ENCODE data around the gene ABCA9.
"Not testable (repeated sequence)": the region's sequence is repeated elsewhere in the genome, so short reads cannot be mapped to it uniquely, and the experiment has no call there.

Gene ABCA9, protein sequence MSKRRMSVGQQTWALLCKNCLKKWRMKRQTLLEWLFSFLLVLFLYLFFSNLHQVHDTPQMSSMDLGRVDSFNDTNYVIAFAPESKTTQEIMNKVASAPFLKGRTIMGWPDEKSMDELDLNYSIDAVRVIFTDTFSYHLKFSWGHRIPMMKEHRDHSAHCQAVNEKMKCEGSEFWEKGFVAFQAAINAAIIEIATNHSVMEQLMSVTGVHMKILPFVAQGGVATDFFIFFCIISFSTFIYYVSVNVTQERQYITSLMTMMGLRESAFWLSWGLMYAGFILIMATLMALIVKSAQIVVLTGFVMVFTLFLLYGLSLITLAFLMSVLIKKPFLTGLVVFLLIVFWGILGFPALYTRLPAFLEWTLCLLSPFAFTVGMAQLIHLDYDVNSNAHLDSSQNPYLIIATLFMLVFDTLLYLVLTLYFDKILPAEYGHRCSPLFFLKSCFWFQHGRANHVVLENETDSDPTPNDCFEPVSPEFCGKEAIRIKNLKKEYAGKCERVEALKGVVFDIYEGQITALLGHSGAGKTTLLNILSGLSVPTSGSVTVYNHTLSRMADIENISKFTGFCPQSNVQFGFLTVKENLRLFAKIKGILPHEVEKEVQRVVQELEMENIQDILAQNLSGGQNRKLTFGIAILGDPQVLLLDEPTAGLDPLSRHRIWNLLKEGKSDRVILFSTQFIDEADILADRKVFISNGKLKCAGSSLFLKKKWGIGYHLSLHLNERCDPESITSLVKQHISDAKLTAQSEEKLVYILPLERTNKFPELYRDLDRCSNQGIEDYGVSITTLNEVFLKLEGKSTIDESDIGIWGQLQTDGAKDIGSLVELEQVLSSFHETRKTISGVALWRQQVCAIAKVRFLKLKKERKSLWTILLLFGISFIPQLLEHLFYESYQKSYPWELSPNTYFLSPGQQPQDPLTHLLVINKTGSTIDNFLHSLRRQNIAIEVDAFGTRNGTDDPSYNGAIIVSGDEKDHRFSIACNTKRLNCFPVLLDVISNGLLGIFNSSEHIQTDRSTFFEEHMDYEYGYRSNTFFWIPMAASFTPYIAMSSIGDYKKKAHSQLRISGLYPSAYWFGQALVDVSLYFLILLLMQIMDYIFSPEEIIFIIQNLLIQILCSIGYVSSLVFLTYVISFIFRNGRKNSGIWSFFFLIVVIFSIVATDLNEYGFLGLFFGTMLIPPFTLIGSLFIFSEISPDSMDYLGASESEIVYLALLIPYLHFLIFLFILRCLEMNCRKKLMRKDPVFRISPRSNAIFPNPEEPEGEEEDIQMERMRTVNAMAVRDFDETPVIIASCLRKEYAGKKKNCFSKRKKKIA (N-terminal part only)

DNA sequence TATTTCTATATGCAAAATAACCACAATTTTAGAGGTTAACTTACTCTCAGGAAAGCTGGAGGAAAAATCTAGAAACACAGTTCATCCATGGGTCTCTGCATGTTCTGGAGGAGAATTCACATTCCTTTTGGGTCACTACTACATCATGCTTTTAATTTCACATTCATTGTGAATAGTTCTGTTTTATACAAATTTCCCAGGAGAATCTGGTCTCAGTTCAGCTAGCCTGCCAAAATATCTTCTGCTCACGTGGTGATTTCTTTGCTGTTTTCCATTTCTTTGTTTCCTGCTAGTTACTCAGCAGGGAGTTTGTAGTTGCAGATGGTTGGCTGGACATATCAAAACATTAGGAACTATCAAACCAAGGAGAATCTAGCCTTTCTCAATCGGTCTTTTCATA, at the start of gene ABCA9:
ABCA9 (minus strand) TSS at position 106 of the 400 bp plus-strand sequence. CDS start 9,801 bp downstream, outside the sequence.
- DNase-seq: no peak

DNA sequence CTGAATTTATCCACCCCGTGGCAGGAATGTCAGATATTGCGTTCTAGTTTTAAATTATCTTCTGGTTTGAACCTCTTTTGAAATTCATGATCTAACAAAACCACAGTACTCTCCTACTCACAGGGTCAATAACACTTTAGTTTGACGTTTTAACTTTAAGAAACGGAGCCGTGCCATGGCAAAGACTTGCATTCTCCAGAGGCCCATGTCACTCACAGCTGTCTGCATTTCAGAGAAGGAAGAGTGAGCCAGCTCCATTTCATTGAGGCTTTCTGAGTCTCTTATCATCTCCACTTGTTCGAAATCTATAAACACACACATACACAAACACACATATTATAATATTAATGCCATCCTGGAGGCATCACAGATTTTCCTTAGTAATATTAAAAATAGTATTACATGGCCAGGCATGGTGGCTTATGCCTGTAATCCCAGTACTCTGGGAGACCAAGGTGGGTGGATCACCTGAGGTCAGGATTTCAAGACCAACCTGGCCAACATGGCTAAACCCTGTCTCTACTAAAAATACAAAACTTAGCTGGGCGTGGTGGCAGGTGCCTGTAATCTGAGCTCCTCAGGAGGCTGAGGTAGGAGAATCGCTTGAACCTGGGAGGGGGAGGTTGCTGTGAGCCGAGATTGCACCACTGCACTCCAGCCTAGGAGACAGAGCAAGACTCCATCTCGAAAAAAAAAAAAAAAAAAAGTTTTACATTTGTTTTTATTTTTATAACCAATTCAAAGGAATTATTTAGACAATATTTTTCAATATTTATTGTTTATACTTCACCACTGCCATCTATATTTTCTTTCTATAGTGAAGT, 45.4 kb upstream of the ABCA9 start:
- DNase-seq: no peak

DNA sequence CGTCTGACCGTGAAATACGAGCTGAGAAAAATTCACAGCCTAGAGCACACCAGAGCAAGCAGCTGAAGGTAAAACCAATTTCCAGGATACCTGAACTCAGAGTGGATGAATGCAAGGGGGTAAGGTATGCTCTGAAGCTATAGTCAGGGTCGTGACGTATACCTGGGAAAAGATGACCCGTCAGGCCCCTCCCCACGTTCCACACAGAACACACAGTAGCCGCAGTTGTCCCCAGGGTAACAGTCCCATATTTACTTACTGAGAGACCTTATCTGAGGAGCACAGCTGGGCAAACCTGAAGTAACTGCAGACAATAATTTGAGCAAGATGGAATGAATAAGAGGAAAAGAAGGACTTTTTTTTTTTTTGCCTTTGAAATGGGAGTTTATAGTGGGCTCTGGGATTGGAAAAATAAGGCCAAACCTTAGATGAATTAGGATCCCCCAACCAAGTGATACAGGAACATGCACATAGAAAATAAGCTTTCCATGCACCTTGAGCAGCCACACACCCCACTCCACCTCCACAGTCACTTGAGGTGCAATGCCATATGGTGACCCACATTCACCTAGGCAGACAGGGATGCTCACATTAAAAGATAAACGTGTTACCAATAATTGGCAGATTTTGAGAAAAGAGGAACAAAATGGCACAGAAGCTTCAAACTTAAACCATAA, 43.0 kb upstream of the ABCA9 start:
- DNase-seq: no peak

DNA sequence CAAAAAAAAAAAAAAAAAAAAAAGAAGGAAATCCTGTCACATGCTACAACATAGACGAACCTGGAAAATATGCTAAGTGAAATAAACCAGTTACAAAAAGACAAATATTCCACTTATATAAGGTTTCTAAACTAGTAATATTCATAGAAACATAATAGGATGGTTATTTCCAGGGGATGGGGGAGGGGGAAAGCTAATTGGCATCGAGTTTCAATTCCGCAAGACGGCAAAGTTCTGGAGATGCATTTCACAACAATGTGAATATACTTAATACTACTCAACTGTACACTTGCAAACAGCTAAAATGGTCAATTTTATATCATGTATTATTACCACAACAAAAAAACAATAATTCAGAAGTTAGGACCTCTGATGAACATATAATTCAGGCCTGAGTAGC, 37.9 kb upstream of the ABCA9 start:
- no peak for DNase-seq

DNA sequence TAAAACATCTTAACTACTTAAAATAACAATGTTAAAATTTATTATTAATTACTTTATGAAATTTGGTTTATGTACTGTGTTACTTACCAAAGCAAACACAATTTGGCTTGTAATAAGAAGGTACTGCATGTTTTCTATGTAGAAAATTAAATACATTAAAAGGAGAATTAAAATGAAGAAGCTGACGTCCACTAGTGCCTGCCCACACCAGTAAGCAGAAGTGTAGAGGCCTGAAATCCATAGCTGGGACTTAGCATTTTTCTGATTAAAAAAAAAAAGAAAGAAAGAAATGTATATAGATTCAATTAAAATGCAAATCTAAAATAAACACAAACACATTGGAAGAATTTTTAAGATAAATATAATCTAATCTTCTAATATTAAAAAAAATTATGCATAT, 35.8 kb upstream of the ABCA9 start:
- DNase-seq: no peak

DNA sequence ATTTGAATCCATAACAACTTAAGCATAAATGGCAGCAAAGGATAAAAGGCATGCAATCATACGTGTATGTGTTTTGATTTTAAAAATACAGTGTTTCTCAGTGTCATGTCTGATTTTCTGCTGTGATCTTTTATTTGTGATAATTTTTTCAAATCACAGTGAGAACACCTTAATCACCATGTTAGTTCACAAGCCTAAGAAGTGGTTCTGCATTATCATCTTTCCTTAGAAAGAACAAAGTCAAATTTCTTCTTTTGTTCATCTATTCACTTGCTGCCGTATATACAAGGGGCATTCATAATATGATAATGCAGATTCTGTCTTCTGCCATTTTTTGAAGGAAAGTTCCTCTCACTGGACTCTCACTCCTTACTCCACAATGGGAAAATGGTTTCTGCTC, 33.3 kb upstream of the ABCA9 start:
- no peak for DNase-seq

DNA sequence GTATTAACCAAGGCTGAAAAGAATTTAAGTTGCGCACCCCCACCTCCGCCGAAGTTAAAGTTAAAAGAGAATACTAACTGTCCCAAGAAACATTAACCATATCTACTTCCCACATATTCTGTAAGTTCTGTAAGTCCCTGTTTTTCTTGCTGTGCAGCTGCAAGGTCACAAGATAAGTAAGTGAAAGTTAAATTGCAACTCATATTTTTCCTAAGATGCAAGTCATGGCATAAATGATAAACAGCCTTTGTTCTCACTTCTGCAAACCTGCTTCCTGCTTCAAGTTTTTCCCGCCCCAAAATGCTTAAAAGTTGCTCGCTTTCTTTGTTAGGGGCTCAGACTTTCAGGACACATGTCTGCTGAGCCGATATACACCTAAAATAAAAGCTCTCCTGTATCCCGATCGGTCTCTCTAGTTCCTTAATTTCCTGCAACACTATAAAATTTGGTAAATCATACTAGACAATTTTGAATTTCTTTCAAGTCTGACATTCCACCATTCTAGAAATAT, 32.6 kb upstream of the ABCA9 start:
- no peak for DNase-seq

DNA sequence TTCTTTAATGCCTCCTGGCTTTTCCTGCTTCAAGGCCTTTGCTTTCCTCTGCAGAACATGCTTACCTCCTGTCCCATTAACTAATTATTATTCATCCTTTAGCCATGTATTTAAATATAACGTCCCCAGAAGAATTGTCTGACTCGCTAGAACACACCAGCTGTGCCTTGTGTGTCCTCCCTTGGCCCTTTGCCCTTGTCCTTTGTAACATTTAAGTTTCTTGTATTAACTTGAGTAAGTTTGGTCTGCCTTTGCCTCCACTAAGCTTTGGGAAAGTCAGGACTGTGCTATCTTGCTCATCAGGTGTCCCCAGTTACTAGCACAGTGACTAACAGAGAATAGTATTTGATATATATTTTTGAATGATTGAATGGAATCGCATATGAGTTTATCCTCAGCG, 29.6 kb upstream of the ABCA9 start:
- no peak for DNase-seq

DNA sequence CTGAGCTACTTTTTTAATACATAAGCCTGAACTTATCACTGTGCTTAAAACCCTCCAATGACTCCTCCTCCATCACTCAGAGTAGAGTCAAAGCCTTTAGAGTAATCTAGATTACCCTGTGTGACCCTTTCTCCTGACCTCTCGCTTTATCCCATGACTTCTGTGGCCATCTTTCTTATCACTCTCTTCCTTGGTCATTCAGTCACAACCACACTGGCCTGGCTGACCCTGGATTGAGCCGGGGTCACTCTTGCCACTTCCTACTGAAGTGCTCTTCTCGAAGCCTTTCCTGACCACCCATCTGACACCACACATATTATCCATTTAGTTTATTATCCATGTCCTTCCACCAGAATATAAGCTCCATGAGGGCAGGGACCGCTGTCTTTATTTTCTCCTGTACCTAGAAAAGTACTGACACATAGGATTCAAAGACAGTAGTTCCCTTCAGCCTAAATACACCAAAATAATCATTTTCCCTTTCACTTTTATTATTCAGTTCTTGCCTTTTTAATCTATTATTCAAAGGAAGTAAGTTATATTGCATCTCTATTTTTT, 28.0 kb upstream of the ABCA9 start:
- no peak for DNase-seq

DNA sequence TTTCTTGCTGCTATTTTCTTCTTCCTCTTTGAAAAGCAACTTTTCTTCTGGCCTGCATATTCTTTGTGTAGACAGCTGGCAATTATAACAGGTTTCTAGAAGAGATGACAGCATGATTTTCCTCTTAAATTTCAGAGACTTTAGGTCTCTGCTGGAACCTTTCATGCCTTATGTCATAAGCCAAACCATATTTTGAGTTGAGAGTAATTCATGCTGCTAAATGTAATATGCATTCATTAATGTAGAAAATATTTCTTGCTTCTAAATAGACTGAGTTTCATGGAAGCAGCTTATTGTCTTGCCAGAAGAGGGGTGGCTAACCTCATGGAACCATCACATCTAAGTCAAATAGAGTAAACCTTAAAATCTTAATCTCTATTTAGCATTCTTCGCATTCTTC, 25.9 kb upstream of the ABCA9 start:
- no peak for DNase-seq

DNA sequence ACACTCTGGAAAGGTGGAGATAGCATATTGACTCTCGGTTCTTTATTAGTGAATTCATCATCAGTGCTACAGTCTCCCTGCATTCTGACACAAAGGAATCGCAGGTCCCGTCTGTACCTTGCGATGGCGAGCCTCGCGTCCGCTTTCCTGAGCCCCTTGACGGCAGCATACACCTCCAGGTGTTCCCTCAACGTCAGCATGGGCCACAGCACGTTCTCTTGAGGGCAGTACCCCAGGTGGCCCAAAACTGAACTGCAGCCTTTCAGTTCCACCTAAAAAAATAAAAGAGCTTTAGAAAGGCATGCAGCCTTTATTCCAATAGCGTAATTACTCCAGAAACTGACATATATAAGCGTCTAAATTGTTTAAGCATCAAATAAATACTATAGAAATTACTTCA, 24.2 kb upstream of the ABCA9 start:
- DNase-seq: no peak

DNA sequence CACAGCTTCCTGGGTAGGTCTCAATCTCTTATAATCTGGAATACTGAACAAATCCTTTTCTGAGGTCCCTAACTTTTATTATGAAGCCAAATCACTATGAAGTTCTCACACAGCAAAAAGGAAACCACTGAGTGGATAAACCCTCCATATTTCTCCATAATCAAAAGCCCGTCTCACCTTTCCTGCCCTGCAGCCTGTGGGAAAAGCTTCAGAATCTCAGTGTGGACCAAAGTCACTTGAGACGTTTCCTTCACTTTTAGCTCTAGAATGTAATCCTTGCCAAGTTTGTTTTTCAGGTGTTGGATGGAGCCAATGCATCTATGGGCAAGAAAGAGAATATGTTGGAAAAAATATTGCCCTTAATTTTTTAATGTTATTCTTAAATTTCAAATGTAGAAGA, 22.0 kb upstream of the ABCA9 start:
- DNase-seq: no peak

DNA sequence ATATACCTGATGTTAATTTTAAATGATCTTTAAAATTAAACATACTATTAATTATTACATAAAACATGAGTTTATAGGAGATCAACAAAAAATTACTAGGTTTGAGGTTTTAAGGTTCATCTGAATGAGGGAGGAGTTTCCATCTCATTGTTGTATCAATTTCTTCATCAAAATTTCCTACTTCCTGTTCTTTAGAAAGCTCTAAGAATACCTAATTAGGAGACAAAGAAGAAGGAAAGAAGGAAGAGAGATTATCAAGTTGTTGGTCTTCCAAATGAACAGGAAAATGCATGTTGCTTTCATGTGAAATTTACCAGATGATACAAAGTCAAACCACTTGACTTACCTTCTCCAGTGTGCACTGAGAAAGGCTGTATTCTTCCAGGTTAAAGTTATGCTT, 18.1 kb upstream of the ABCA9 start:
- no peak for DNase-seq

DNA sequence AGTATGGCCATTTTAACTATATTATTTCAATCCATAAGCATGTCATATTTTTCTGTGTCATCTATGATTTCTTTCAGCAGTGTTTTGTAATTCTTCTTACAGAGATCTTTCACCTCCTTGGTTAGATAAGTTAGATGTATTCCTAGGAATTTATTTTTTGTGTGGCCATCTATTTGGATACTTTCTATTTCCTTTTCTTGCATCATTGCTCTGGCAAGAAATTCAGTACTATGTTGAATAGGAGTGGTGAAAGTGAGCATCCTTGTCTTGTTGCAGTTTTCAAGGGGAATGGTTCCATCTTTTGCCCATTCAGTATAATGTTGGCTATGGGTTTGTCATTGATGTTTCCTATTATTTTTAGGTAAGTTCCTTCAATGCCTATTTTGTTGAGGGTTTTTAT, 15.1 kb upstream of the ABCA9 start:
- no peak for DNase-seq

DNA sequence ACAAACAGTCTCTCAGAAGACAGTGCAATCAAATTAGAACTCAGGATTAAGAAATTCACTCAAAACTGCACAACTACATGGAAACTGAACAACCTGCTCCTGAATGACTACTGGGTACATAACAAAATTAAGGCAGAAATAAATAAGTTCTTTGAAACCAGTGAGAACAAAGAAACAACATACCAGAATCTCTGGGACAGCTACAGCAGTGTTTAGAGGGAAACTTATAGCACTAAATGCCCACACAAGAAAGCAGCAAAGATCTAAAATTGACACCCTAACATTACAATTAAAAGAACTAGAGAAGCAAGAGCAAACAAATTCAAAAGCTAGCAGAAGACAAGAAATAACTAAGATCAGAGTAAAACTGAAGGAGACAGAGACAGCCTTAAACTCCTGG, 12.7 kb upstream of the ABCA9 start:
- DNase-seq: not testable (repeated sequence)

DNA sequence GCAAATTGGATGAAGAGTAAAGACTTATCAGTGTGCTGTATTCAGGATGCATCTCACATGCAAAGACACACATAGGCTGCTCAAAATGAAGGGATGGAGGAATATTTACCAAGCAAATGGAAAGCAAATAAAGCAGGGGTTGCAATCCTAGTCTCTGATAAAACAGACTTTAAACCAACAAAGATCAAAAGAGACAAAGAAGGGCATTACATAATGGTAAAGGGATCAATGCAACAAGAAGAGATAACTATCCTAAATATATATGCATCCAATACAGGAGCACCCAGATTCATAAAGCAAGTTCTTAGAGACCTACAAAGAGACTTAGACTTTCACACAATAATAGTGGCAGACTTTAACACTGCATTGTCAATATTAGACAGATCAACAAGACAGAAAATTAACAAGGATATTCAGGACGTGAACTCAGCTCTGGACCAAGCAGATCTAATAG, 12.1 kb upstream of the ABCA9 start:
- not testable (repeated sequence) for DNase-seq

DNA sequence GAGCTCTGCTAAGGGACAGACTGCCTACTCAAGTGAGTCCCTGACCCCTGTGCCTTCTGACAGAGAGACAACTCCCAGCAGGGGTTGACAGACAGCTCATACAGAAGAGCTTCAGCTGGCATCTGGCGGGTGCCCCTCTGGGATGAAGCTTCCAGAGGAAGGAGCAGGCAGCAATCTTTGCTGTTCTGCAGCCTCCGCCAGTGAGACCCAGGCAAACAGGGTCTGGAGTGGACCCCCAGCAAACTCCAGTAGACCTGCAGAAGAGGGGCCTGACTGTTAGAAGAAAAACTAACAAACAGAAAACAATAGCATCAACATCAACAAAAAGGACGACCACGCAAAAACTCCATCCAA, 10.5 kb upstream of the ABCA9 start:
- DNase-seq: not testable (repeated sequence)

DNA sequence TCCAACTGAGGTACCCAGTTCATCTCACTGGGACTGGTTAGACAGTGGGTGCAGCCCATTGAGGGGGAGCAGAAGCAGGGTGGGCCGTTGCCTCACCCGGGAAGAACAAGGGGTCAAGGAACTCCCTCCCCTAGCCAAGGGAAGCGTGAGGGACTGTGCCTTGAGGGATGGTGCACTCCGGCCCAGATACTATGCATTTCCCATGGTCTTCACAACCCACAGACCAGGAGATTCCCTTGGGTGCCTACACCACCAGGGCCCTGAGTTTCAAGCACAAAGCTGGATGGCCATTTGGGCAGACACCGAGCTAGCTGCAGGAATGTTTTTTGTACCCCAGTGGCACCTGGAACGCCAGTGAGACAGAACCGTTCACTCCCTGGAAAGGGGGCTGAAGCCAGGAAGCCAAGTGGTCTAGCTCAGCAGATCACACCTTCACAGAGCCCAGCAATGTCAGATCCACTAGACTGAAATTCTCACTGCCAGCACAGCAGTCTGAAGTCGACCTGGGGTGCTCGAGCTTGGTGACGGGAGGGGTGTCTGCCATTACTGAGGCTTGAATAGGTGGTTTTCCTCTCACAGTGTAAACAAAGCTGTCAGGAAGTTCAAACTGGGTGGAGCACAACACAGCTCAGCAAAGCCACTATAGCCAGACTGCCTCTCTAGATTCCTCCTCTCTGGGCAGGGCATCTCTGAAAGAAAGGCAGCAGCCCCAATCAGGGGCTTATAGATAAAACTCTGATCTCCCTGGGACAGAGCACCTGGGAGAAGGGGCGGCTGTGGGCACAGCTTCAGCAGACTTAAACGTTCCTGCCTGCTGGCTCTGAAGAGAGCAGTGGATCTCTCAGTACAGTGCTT, 9.9 kb upstream of the ABCA9 start:
- not testable (repeated sequence) for DNase-seq

DNA sequence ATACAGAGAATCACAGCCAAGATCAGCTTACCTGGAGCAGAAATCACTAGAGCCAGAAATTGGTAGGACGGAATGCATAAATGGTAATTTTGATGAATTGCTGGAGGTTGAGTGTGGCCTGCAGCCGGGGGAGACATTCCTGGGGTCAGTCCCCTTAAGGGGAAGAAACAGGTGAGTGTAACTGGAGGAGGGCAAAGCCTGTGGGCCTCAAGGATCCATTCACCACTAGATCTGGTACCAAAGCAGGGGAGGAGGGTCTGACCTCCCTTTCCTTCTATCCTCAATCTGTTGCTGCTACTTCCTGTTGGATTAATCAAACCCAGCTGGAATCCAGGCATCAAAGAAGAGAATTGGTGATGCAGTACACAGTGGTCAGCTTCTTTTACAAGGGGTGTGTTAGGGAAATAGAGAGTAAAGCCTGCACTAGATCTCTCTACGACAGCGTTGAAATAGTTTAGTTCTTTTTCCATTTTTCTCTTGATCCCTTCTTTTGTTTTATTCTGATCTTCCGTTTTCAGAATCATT, 8.6 kb upstream of the ABCA9 start:
- no peak for DNase-seq
